HG03066 (cell line): ENCODE measurements around the gene MBD6.

Source experiments
- ATAC-seq: cut with Tn5 transposase; IDR thresholded peaks from one replicate; pipeline ENCODE4 v1.9.1; 2021; ENCODE audit warnings: low read depth; ENCODE audit not compliant: unreplicated experiment

MBD6 gene, protein sequence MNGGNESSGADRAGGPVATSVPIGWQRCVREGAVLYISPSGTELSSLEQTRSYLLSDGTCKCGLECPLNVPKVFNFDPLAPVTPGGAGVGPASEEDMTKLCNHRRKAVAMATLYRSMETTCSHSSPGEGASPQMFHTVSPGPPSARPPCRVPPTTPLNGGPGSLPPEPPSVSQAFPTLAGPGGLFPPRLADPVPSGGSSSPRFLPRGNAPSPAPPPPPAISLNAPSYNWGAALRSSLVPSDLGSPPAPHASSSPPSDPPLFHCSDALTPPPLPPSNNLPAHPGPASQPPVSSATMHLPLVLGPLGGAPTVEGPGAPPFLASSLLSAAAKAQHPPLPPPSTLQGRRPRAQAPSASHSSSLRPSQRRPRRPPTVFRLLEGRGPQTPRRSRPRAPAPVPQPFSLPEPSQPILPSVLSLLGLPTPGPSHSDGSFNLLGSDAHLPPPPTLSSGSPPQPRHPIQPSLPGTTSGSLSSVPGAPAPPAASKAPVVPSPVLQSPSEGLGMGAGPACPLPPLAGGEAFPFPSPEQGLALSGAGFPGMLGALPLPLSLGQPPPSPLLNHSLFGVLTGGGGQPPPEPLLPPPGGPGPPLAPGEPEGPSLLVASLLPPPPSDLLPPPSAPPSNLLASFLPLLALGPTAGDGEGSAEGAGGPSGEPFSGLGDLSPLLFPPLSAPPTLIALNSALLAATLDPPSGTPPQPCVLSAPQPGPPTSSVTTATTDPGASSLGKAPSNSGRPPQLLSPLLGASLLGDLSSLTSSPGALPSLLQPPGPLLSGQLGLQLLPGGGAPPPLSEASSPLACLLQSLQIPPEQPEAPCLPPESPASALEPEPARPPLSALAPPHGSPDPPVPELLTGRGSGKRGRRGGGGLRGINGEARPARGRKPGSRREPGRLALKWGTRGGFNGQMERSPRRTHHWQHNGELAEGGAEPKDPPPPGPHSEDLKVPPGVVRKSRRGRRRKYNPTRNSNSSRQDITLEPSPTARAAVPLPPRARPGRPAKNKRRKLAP

DNA sequence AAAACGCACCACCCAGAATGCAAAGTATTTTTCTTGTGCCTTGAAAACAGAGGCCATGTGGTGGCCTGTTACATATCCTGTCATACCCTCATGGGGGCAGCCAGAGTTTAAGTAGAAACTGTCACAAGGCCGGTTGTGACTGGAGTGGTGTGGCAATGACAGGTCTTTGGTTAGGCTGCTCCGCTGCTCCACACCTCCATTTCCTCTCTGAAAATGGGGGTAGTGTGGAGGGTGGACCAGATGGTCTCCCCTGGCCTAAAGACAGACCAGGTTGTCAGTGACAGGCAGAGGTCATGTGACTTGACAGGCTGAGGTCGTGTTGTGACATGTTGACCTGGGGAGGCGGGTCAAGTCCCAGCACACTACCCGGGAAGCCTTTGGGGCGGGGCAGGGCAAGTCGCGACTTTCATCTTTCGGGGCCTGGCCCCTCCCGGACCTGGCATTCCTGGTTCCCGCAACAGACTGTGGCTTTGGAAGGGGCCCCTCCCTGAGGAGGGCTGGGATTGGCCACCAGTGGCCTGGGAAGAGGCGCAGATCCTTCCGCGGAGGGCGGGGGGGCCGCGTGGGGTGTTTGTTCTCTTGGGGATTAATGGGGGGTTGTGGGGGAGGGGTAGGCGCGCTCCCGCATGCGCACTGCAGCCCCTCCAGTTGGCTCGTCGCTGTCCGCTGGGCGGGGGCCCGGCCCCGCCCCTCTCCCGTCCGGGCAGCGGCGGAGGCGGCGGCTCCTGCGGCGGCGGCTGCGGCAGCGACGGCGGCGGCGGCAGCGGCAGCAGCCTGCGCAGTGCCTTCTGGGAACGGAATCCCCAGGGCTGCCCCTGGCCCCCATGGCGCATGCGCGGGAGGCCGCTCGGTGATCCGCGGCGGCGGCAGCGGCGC is at the start of gene MBD6:
Gene MBD6, plus strand, starts transcription at position 814 of the 876 bp plus-strand sequence. CDS start 1,480 bp downstream, outside the sequence.
- ATAC-seq = peak; percentile 38

DNA sequence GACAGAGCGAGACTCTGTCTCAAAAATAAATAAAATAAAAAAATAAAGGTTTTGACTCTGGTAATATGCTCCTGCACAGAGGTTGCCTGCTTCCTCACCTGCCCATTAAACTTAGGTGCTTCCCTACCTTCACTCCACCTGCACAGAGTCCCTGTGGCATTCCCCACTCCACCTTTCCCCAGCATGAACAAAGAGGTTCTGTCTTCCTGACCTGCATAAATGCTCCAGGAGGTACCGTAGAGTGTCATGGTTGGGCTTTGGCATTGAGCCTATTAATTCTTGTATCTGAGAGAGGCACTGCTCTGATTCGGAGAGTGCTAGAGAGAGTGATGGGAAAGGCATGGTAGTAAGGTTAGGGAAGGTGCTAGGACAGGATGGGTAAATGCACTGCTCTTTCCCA is 49.2 kb upstream of the MBD6 start:
- no peak for ATAC-seq

DNA sequence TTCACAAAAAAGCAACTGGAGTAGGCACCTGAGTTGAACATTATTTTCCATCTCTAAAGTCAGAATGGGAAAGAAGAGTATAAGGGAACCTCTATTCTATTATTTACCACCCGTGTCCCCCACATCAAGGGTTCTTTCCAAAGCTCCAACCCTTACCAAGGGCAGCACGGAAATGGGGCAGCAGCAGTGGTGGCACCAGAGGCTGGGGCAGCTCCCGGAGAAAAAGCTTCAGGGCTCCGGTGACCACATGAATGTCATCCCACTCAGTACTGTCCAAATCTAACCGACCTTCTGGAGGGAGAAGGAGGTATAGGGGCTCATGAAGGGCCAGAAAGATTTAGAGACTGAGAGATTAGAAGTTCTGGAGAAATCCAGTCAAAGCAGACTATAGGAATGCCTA is 48.7 kb upstream of the MBD6 start:
- no peak for ATAC-seq

DNA sequence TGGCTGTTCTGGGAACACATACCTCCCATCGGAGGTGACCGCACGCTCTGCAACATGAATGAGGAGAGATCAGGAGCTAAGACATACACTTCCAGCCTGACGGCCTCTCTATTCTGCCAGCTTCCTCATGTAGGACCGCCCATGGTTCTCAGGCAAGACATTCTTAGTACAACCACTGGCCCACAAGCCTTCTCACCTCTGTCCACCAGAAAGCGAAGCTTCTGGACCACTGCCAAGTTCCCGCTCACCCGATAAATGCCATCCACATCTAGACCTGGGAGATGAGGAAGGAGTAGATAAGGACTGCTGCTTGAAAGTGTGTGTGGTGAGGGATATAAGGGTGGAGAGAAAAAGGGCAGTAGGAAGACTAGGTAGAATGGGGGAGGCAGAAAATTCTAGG is 48.2 kb upstream of the MBD6 start:
- no peak for ATAC-seq

DNA sequence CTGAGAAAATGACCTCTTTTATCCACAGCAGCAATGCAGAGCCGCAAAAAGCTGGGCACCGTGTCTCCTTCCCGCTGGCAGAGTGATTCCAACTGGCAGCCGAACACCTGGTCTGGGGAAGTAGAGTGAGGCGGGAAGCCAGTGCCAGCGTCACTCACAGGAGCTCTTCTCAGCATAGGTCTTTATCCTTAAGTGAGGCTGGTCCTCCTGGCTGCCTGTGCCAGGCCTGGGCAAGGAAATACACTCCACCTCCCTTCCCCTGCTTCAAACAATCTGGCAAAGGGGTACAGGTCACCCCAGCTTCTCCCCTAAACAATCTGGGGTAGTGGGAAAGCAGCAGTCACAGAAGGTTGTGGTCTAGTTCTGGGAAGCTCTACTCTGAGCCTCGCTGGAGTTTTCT is 47.8 kb upstream of the MBD6 start:
- no peak for ATAC-seq

DNA sequence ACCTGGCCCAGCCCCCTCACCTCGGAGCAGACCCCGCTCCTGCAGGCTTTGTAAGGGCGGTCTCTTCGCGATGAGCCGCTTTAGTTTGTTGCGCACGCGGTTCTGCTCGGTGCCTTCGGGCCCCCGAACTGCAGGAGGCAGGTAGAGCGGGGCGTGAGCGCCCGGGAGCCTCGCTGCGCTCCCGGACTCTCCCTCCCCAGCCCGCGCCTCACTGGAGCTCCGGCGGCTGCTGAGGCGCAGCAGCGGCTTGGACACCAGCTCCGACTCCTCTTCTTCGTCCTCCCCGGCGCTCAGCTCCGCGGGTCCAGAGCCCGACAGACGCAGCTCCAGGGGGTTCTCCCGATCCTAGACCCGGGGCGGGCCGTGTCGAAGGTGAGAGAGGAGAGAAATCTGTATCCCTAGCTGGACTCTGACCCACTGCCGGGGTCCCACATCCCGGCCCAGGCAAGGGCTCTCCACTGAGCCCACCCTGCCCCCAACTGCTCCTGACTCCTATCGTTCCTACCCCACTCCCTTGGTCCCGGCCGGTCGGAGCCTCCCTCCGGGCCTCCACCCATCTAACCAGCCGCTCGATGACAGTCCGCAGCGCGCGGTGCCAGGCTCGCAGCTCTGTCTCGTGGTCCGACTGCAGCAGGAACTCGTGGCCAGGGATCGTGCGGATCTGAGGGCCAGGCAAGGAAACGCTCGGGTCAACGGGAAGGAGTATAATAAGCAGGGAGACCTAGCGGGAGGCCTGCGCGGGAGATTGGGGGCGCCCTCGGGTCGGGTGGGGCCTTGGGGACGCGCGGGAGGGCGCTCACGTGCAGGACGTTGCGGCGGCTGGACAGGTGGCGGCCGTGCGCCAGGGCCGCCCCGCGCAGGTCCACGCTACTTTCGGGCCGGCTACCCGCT is 47.1 kb upstream of the MBD6 start:
- peak; percentile 8 for ATAC-seq

DNA sequence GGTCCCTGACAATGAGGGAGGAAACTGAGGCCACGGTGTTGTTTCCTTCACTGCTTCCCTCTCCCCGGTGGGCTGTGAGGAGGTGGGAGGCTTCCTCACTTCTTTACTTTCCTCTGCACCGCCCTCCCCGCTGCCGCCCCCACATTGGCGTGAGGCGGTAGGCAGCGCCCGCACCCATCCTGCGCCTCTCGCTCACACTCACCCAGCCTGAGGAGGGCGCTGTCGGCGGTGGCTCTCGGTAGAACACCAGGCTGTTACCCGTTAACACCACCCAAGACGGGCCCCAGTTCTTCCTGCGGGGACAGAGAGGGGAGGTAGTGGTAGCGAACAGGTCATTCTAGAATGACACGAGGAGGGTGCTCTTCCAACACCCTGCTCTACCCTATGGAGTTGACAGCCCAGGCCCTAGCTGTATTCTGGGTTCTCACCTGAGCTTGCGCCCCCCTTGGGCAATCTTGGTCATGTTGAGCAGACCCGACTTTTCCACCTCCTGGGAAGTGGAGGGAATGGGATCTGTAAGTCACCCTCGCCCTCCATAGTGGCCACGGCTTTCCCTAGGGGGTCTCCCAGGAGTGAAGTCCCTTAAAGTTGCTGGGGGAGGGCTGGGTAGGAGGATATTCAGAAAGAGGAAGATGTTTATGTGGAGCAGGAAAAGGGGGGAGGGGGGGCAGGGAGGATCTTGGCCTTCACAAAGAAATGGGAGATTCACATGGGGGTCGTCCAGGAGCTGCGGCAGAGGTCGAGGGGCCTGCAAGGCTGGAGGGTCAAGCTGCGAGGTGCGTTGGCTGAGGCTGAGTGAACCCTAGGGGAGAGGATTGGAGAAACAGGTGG is 46.2 kb upstream of the MBD6 start:
- ATAC-seq = peak; percentile 37

DNA sequence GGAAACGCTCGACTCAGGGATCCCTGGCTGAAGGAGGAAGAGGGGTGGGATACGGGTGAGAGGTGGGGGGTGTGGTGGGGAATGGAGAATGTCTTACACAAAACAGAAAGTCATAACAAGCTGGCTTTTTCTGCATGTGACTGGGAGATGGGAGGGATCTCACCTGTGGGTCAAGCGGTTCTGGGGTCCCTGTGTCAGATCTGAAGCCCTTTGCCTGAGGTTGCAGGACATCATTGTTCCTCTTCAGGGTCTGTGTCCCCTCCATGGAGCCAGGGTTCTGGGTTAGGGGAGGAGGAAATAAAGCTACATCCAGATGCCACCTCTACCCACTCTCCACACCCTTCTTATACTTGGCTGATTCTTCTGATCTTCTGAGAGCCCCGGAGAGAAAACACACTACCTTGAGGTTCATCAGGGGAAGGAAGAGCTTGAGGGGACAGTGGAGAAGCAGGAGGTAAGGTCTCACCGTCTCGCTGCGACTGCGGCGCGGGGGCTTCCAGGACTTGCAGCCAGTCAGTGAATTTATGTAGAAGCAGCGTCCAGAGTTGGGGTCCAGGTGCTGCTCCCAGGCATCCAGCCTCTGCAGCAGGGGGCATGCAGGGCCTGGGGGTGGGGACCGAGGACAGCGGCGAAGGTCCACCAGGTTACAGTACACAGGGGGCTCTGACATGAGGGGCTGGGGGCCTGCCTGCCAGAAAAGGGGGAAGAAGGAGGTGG is 45.5 kb upstream of the MBD6 start:
- no peak for ATAC-seq

DNA sequence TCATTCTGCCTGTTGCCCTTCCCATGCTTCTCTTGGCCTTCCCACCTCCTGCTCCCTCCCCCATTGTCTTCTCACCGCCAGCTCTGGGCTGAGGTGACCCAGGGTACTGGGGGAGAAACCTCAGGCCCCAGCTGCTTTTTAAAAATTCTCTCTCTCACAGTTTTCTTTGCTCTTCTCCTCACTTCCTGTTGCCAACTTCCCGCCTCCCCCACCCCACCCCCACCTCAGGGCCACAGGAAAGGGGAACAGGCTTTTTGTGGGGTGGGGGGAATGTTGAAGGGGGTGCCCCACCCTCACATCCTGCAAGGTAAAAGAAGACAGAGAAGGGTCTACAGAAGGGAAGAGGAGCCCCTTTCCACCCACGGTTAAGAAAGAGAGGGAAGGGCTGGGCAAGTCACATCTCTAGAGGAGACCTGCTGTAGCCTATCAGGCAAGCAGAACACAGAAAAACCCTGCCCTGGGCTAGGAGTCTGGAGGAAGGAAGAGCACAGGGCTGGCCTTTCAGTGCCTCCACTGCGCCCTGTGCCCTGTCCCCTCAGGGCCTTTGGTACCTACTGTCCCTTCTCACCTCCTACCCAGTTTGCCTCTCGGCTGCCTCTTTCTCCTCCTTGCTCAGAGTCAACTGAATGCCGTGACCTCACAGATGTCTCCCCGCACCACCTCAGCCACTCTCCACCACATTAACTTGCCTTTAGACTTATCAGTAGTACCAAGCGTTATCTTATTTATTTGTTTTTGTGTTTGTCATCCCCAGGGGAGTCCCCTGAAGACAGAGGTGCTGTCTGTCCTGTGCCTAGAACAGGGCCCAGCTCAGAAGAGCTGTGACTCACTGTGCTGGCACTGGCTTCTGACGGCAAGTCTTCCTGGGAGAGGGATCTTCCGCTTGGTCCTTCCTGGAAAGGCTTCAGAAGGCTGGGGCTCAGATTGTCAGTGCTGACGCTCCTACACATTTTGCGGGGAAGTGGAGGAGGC is 44.6 kb upstream of the MBD6 start:
- ATAC-seq = no peak

DNA sequence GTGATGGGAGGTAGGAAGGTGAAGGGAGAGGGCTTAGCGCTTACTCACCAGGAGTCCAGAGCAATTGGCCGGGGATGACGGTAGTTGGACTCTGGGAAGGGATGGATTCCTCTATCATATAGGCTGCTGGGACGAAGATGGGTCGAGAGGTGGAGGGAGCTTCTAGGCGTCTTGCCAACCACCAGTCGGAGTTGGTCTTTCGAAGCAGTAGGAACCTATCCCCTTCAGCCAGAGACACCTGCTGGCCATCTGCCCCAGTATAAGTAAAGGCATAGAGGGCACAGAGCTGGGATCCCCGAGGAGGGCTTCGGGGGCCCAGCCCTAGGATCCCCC is 43.6 kb upstream of the MBD6 start:
- ATAC-seq = no peak

DNA sequence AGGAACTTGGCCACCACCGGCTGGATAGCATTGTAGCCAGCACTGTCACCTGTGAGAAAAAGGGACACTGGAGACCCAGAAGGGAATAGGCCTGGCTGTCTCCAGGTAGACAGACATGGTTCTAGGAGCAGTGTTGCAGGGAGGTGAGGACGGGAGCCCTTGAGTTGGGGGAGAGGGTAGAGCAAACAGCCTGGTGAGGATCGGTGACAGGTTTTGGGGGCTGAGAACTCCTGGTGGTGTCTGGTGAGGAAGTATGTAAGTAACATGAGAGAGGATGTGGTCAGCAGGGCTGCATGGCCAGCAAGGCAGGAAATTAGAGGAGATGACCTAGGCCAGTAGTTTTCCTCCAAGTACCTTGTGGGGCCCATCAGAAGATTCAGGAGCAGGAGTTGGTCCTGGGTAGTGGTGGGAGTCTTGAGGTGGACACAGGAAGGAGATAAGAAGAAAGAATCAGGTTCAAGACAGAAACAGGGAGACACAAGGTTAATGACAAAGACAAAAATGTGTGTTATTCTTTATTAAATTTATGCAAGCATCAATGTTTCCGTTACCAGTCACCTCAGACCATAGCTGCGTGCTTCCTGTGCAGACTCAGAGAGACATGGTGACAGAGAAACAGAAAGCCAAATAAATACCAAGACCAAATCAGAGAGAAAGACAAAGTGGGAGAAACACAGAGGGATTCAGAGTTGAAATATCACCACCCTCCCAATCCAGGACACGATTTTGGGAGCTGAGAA is 43.1 kb upstream of the MBD6 start, which contains the start of gene ARHGAP9:
Gene ARHGAP9, minus strand, starts transcription at position 491 of the 740 bp plus-strand sequence. Its CDS starts 460 bp downstream, at position 31.
- ATAC-seq = no peak

DNA sequence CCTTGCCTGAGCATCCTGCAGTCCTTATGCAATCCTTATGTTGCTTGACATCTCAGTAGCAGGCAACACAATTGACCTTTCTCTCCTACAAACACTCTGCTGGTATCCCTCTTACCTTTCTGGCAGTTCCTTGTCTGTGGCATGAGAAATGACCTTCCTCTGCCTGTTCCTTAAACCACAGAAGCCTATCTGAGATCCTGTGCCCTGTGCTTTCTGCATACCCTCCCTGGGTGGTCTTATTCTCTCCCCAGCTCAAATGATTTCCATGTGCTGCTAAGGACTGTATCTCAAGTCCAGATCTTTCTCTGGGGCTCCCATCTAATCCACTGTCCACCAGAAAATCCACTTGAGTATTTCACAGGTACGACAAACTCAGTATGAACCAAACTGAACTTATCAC is 41.0 kb upstream of the MBD6 start:
- no peak for ATAC-seq

DNA sequence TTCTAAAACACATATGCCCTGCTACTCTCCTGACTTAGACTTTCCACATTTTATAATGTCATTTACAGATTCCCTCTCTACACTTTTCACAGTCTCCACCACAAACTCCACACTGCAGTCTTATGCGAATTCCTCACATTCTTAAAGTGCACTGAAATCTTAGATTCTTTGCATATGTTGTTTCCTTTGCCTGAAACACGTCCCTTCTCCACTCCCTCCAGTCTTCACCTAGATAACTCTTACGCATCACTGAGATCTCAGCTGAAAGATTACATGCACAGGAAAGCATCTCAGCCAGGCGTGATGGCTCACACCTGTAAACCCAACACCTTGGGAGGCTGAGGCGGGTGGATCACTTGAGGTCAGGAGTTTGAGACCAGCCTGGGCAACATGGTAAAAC is 39.2 kb upstream of the MBD6 start:
- ATAC-seq = no peak

DNA sequence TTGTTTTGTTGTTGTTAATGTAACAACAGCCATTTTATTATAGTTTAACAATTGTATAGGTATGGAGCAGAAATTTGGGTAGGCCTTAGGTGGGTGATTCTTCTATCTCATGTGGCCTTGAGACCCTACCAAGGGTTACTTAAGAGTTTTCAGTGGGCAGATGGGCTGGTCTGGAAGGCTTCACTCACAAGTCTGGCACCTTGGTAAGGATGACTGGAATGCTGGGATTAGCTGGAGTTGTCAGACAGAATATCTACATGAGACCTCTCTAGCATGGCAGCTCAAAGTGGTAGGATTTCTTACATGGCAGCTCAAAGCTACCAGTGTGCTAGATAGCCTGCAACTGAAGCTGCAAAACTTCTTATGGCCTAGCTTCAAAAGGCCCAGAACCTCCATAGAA is 36.9 kb upstream of the MBD6 start:
- ATAC-seq = no peak

DNA sequence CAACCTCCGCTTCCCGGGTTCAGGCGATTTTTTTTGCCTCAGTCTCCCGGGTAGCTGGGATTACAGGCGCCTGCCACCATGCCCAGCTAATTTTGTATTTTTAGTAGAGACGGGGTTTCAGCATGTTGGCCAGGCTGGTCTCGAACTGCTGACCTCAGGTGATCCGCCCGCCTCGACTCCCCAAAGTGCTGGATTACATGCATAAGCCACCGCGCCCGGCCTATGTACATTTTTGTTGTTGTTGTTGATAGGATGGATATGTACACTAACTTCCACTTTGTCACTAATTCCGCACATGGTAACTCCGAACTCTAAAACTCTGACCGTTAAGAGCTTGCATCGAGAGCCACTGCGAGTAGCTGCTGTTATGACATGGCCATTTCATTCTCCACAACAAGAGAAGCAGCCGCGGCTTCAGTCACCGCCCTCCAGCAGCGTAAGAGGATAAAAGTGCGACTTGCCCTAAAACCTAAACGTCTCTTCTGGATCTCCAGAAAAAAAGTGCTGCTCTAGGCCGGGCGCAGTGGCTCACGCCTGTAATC is 35.5 kb upstream of the MBD6 start:
- no peak for ATAC-seq
